BJ (cell line): ENCODE measurements around the gene OSM. TPM values are rescaled to one million over a fixed set of nuclear protein-coding genes. Genes with fewer than 3 reads are reported as not detected.

ENCODE experiments used
- CTCF ChIA-PET: fragments of 350-600 bp; formaldehyde crosslinking; extraction: SDS; loops from one replicate; lab custom pipeline; 2021; ENCODE audit warnings: antibody characterized with exemption, inconsistent platforms; lab: Yijun Ruan, JAX
- POLR2A ChIA-PET: fragments of 300-600 bp; sonication (Branson Sonifier 250); formaldehyde crosslinking; extraction: SDS; loops from one replicate; lab custom pipeline; 2021; ENCODE audit warnings: antibody characterized with exemption; lab: Charles Lee
- DNase-seq: peaks from one replicate; pipeline ENCODE4 v3.0.0-alpha.2; 2011; ENCODE audit warnings: low read depth
- H3K27me3 ChIP-seq: 2 replicates; pipeline ENCODE4 v1.6.0; 2011; ENCODE audit warnings: low read length; ENCODE audit not compliant: control insufficient read depth, insufficient read depth
- H3K36me3 ChIP-seq: 2 replicates; pipeline ENCODE4 v1.5.1; 2011; ENCODE audit warnings: low read length; ENCODE audit not compliant: control insufficient read depth, insufficient read depth
- H3K4me3 ChIP-seq: 2 replicates; pipeline ENCODE4 v1.5.1; 2011; ENCODE audit warnings: low read depth, mild to moderate bottlenecking, control low read depth, low read length
- CTCF ChIP-seq: IDR thresholded peaks from 2 replicates; pipeline ENCODE4 v1.5.1; 2011; ENCODE audit warnings: low read depth, mild to moderate bottlenecking, control low read depth, inconsistent platforms, low read length, moderate library complexity; ENCODE audit not compliant: insufficient read depth
- polyA plus RNA-seq: library from polyadenylated mRNA; depleted of rRNA; stranded (reverse); fragments of >200 nt; gene quantifications from 2 replicates; pipeline ENCODE4 v1.2.3, GENCODE V29; 2011

OSM gene
- polyA plus RNA-seq, 1 experiment, result not detected

GRCh38 chr22:30312053-30312452, 45.4 kb upstream of the OSM start:
- no peak for TF ChIP-seq CTCF
- H3K27me3 ChIP-seq, result no peaks in the 10 kb centered on the region
- H3K4me3 ChIP-seq, result no peak overlapping the region
- DNase-seq, result no peak
- ChIA-PET POLR2A (no interaction called here), CTCF (interaction anchor here (1.0 to 1.2 kb wide), 2 partner anchors 12 to 24 kb away, joined by 5 to 8 read pairs; no protein-coding TSS in a partner anchor)
- no peaks in the 10 kb centered on the region for H3K36me3 ChIP-seq

- Histone ChIP-seq H3K27me3 (no peaks in the 10 kb centered on the region), H3K4me3 (no peak overlapping the region), H3K36me3 (no peaks in the 10 kb centered on the region)
- CTCF ChIA-PET, result interaction anchor here (1.2 kb wide), 1 partner anchor 23 kb away, joined by 8 read pairs; no protein-coding TSS in a partner anchor
- DNase-seq, result no peak
- no peak for TF ChIP-seq CTCF
- POLR2A ChIA-PET, result no interaction called here
Observed at GRCh38 chr22:30310881-30311771, 44.5 kb upstream of the OSM start.

GRCh38 chr22:30309951-30310741, 43.5 kb upstream of the OSM start:
- H3K4me3 ChIP-seq, result no peak overlapping the region
- ChIA-PET CTCF (interaction anchor here (0.6 to 2.2 kb wide), 4 partner anchors 14 to 674 kb away, joined by 3 to 6 read pairs (median 4); partner anchors contain the start of genes CCDC157 and SF3A1), POLR2A (no interaction called here)
- no peaks in the 10 kb centered on the region for H3K27me3 ChIP-seq
- TF ChIP-seq CTCF, result no peak
- no peaks in the 10 kb centered on the region for H3K36me3 ChIP-seq
- no peak for DNase-seq

GRCh38 chr22:30308518-30309230, 42.0 kb upstream of the OSM start:
- no peak for TF ChIP-seq CTCF
- CTCF ChIA-PET, result interaction anchor here (1.2 to 2.2 kb wide), 3 partner anchors 15 to 21 kb away, joined by 3 to 6 read pairs (median 6); no protein-coding TSS in a partner anchor
- Histone ChIP-seq H3K27me3 (no peaks in the 10 kb centered on the region), H3K36me3 (peaks cover 2% of the 10 kb centered on the region), H3K4me3 (no peak overlapping the region)
- POLR2A ChIA-PET, result no interaction called here
- DNase-seq, result no peak
